Stimulated activated CD8-positive, alpha-beta memory T cell treated with anti-CD3 and anti-CD28 coated beads, Interleukin-4, amount 100 ng/mL, for 24 hours (primary cell): ENCODE data around the gene MLX.
A peak's percentile ranks its signal among the peaks of the same experiment; 100 is the strongest.

Experiments
- DNase-seq: peaks from one replicate; pipeline ENCODE4 v3.0.0-alpha.2; 2020; ENCODE audit warnings: low read depth

The MLX gene, protein sequence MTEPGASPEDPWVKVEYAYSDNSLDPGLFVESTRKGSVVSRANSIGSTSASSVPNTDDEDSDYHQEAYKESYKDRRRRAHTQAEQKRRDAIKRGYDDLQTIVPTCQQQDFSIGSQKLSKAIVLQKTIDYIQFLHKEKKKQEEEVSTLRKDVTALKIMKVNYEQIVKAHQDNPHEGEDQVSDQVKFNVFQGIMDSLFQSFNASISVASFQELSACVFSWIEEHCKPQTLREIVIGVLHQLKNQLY

GRCh38 chr17:42566883-42567573 lies at the start of gene MLX:
TSS of gene MLX (plus strand) at chr17:42567100. CDS start at chr17:42567125, 25 bp downstream.
- DNase-seq, result peak; percentile 92

- DNase-seq, result peak; percentile 73
These were observed 49.4 kb upstream of the MLX start for GRCh38 chr17:42517516-42517915.

DNA sequence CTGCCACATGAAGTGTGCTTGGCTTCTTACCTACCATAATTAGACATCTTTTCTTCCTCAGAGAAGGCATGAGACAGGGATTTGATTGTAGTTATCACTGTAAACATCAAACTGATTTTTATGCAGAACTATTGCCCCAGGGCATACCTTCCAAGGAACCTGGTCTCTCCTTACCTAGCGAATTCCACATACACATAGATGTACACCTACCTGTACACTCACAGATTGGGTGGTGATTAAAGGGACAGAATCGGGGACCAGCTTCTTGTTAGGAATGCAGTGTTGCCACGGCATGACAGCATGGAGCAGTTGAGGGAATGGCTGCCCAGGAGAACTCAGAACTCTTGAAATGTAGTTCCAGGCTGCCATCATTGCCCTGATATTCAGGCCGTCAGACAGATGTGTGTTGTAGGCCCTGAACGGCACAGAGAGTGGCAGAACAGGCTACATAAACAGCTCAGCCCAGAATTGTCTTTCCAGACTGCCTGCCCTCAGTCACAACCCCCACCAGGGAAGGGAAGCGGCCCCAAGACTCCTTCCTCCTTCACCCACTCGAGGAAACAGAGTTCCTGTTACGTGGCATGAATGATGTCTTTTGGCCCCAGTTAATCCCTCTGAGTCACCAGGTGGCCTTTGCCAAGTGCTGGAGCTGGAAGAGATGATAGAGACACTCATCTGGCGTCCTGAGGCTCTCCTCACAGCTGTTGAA lies 48.7 kb upstream of the MLX start:
- no peak for DNase-seq

DNA sequence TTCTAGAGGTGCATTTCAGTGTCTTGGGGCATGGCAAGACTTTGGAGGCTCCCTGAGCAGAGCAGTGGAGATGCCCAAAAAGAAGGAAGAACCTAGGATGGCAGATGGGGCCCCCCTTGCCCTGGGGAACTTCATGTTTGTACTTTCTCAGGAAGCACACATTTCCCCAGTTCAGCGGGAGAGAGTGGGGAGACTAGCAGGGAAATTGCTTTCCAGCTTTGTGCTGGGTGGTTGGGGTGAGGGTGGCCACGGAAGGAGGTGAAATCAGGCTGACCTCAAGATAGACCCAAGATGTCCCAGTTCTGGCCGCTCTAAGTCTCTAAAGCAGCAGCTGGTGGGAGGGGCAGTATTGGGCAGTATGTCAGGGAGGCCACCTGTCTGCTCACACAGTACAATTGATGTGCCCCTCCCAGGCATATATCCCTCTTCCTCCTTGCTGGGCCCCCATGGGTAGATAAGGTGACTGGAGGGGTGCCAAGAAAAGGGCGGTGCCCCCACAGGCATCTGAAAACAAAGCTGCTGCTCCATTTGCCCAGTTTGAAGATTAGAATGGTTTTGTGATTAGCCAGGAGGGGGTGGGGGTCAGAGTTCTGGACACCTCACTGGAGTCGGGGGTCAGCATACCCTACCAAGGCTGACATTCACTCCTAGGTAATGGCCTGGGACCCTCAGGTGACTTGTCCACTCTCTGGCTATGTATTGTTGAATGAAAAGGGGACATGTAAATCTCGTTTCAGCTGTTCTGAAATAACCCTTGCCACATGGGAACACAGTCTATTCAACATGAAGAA lies 48.0 kb upstream of the MLX start:
- no peak for DNase-seq

GRCh38 chr17:42519546-42520491 lies 47.1 kb upstream of the MLX start:
- DNase-seq, result no peak

- DNase-seq, result peak; percentile 19
These were observed 46.4 kb upstream of the MLX start for GRCh38 chr17:42520540-42520951.

DNA sequence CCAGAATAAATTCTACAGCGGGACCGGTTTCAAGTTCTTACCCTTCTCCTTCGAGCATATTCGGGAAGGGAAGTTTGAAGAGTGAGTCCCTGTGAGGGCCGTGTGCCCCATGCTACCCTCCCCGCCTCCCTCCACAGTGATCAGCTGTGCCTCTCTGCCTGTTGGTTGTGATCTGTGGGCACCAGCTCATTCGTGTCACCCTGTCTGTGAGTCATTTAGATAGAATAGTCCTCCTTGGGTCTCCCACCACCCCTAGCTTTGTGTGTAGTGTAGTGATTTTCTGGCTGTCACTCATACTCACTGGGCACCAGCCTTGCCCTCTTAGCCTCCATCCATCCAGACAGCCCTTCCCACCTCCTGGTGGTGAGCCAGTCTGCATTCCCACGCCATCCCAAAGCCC lies 45.9 kb upstream of the MLX start:
- DNase-seq, result no peak

DNA sequence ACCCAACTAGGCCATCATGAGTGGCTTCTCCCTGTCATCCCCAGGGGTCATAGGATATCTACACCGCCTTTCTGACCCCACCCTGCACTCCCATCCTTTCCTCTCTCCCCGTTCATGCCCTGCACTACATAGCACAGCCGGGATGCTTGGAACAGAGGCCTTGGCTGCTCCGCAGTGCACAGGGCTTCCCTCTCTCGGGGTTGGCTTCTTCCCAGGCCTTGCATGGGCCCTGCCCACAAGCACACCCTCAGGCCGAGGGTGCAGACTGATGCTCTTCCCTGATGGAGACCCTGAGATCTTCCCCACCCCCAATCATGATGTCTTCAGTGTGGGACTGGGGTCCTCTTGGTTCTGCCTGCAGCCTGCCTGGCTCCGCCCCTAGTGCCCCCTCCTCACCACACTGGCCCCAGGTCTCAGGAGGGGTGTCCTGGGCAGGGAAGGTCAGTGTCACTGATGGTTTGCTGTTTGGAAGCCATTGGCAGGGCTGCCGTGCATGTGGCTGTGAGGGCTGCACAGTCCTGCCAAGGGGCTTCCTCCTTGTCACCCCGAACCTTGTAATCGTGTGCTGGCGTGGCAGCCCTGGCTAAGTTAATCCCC lies 45.1 kb upstream of the MLX start:
- no peak for DNase-seq

DNA sequence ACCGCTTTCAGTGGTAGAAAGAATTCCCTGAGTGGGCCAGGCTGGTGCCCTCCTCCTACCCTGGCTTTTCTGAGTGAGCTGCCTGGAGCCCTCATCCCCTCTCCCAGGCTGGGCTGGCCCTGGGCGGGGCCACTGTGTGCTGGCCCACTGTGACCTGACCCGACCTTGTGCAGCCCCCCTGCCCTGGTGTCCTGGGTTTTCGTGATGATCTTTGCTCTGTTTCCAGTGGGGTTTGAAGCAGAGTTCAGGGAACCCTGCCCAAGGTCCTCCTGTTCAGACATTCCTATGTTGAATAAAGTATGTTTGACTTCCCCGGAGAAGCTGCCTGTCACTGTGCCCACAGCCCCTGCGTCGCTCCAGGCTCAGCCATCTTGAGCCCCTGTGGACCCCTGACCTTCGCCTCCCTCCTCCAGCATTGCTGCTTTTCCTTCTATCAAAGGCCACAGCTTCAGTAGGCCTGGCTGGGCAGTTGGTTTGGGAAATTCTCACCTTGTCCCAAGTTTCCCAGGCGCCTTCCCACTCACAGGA lies 44.6 kb upstream of the MLX start:
- no peak for DNase-seq

DNA sequence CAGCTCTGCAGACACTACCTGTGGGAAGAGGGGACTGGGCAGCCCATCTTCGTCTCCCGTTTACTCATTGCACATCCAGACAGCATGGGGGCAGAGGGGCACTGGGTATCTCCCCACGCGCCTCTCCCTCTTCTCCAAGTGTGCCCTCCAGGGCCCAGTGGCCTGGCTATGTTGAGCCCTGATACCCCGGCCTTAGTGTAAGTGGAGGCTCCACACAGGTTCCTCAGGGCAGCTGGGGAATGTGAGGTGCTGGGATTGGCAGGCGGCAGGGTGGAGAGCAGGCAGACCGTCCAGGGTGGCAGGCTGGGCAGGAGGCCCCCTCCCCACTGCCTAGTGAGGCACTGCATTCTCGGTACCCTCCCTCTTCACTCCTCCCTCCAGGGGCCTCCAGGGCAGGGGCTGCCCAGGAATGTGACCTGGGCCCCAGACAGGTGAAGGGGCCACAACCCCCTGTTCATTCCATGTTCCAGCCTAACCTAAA lies 44.1 kb upstream of the MLX start:
- no peak for DNase-seq

DNA sequence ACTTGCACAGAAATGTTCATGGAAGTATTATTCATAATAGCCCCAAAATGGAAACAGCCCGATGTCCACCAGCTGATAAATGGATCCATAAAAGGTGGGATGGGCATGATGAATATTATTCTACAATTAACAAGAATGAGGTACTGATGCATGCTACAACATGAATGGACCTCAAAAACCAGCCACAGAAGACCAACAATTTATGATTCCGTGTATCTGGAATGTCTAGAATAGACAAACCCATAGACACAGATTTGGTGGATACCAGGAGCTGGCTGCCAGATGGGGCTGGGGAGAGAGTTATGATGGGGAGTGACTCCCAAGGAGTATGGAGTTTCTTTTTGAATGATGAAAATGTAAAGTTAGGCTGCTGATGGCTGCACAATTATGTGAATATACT lies 41.7 kb upstream of the MLX start:
- no peak for DNase-seq

DNA sequence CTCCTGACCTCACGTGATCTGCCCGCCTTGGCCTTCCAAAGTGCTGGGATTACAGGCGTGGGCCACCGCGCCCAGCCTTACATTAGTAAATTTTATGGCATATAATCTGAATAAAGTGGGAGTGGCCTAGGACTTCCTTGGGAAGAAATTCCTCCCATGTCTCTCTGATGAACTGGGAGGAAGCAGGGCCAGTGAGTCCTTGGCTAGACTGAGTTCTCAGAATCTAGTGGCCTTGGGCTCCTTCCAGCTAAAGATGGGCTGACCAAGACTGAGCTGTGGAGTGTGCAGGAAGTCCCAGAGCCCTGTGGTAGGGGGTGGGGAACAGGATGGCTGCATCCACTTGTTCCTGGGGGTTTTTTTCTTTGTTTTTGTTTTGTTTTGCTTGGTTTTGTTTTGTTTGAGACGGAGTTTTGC lies 40.9 kb upstream of the MLX start:
- no peak for DNase-seq

DNA sequence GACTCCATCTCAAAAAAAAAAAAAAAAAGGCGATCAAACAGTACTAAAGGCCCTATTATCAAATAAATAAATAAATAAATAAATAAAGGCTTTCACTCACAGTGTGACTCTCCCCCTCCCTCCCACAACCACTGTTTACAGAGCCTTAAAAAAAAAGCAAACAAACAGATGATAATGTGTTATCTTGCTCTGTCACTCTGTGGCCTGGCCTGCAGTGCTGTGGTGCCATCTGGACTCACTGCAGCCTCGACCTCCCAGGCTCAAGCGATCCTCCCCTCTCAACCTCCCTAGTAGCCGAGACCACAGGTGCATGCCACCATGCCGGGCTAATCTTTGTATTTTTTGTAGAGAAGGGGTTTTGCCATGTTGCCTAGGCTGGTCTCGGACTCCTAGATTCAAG lies 39.0 kb upstream of the MLX start:
- DNase-seq, result no peak

DNA sequence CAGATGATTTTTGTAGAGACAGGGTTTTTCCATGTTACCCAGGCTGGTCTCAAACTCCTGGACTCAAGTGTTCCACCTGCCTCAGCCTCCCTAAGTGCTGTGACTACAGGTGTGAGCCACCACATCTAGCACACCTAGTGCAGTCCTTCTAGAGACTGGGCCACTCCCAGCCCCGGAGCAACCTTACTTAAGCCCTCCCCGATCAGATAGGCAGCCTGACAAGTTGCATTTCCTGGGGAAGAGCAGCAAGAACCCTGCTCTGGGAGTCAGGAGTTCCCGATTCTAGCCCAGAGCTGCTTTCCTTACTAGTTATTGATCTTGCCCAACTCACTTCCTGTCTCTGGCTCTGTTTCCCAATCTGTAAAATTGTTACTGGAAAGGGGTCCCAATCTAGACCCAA lies 37.8 kb upstream of the MLX start:
- no peak for DNase-seq

GRCh38 chr17:42530952-42531454 lies 35.9 kb upstream of the MLX start:
- no peak for DNase-seq

DNA sequence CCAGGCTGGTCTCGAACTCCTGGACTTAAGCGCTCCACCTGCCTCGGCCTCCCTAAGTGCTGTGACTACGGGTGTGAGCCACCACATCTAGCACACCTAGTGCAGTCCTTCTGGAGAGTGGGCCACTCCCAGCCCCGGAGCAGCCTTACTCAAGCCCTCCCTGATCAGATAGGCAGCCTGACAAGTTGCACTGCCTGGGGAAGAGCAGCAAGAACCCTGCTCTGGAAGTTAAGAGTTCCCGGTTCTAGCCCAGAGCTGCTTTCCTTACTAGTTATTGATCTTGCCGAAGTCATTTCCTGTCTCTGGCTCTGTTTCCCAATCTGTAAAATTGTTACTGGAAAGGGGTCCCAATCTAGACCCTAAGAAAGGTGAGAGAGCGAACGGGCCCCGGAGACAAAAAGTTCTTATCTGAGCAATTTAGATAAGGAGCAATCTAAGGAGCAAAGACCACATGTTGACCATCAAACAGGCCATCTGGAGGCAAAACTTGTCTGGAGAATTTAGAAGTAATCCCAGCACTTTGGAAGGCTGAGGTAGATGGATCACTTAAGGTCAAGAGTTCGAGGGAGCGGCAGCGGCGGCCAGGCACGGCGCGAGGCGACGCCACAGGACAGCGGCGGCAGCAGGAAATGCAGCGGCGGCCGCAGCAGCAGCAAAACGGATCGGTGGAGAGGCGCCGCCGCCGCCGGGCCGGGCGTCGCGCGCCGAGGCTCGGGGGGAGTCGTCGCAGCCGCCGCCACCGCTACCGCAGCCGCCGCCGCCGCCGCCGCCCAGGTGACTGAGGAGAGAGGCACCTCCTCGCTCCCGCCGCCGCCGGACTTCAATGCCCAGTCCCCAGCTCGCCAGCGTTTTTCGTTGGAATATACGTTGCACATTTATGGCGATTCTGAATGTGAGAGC lies 35.2 kb upstream of the MLX start:
- DNase-seq, result peak; percentile 34

DNA sequence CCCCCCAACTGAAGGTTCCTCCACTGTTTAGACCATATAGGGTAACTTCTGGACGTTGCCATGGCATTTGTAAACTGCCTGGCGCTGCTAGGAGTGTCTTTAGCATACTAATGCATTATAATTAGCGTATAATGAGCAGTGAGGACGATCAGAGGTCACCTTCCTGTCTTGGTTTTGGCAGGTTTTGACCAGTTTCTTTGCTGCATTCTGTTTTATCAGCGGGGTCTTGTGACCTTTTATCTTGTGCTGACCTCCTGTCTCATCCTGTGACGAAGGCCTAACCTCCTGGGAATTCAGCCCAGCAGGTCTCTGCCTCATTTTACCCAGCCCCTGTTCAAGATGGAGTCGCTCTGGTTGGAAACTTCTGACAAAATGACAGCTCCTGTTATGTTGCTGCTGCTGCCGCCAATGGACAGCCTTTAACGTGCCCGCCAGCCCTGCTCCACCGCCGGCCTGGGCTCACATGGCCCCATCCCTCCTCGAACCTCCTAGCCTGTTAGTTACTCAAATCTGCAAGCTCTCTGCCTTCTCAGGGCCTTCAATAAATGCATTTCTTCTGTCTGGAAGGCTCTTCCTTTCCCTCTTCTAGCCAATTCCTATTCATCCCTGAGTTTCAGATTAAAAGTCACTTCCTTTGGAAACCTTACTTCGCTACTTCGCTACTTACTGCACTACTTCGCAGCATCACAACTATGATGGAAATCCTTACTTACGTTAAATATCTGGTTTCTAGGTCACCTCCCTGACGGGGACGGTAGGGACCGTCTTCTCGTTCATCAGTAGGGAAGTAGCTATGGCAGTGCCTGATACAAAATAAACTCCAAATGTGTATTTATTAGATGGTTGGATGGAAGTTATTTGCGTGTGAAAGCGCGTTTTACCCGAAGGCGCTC lies 31.5 kb upstream of the MLX start:
- DNase-seq, result no peak

GRCh38 chr17:42536048-42536371 lies 30.9 kb upstream of the MLX start, which contains the start of gene NAGLU:
TSS of gene NAGLU (plus strand) at chr17:42536241. CDS start at chr17:42536273, 32 bp downstream.
- DNase-seq, result peak; percentile 81
